ENCODE measurements around the gene APBA1. TPM values are rescaled to one million over a fixed set of nuclear protein-coding genes. Genes with fewer than 3 reads are reported as not detected.

APBA1 gene
- total RNA-seq, 4 donors from 2014 or later, result 3.3 to 9.7 (median 5.2) TPM

DNA sequence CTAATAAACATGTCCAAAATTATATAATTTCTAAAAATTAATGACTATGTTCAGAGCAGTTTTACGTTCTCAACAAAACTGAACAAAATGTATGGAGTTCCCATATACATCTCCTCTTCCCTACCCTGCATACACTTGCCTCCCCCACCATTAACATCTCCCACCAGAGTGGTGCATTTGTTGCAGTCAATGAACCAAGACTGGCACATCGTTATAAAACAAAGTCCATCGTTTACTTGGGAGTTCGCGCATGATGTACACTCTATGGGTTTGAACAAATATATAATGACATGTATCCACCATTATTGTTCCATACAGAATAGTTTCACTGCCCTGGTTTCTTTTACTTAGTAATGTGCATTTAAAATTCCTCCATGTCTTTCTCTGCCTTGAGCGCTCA is 130.1 kb downstream of the APBA1 start:
- no peak for TF ChIP-seq POLR2AphosphoS5 (IDR thresholded peaks at IDR 0.05)
- no peak for TF ChIP-seq EP300 (IDR thresholded peaks at IDR 0.05)
- no peak for TF ChIP-seq POLR2A (IDR thresholded peaks at IDR 0.05; ENCODE audit: low read depth)
- TF ChIP-seq, protein P1, sequence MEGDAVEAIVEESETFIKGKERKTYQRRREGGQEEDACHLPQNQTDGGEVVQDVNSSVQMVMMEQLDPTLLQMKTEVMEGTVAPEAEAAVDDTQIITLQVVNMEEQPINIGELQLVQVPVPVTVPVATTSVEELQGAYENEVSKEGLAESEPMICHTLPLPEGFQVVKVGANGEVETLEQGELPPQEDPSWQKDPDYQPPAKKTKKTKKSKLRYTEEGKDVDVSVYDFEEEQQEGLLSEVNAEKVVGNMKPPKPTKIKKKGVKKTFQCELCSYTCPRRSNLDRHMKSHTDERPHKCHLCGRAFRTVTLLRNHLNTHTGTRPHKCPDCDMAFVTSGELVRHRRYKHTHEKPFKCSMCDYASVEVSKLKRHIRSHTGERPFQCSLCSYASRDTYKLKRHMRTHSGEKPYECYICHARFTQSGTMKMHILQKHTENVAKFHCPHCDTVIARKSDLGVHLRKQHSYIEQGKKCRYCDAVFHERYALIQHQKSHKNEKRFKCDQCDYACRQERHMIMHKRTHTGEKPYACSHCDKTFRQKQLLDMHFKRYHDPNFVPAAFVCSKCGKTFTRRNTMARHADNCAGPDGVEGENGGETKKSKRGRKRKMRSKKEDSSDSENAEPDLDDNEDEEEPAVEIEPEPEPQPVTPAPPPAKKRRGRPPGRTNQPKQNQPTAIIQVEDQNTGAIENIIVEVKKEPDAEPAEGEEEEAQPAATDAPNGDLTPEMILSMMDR (IDR thresholded peaks at IDR 0.05), result no peak
- H3K9me3 ChIP-seq, result no peaks in the 10 kb centered on the region
- H3K4me3 ChIP-seq, result no peak overlapping the region
- DNase-seq (ENCODE audit: extremely low spot score), result no peak
- H3K27me3 ChIP-seq, result no peaks in the 10 kb centered on the region
- H3K4me1 ChIP-seq, result peaks cover 0 to 8% (median 4%) of the 10 kb centered on the region in 4 donors
- intact Hi-C loops (cut with DNase I), result no loop called here
- H3K36me3 ChIP-seq, result no peaks in the 10 kb centered on the region
- WGBS, result 97% methylated on average over 6 of the region's 6 CpGs
- H3K27ac ChIP-seq (replicated peaks in 1 of 4), result no peak overlapping the region

DNA sequence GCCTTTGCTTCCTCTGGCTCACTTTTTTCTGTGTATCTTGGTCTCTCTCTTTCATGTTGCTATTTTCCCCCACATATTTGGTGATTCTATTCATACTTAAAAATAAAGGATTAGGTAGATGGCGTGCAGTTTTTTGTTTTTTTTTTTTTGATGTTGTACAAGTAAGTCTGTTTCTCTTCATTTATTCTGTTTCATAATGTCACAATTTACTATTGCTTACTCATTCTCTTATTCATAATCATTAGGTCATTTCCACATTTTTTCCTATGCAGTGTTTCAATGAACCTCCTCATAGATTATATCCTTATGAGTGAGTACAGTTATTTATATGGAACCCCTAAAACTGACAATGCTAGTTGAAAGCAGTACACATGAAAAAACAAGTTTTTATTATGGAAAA is 136.3 kb downstream of the APBA1 start:
- intact Hi-C loops (cut with DNase I), result no loop called here

DNA sequence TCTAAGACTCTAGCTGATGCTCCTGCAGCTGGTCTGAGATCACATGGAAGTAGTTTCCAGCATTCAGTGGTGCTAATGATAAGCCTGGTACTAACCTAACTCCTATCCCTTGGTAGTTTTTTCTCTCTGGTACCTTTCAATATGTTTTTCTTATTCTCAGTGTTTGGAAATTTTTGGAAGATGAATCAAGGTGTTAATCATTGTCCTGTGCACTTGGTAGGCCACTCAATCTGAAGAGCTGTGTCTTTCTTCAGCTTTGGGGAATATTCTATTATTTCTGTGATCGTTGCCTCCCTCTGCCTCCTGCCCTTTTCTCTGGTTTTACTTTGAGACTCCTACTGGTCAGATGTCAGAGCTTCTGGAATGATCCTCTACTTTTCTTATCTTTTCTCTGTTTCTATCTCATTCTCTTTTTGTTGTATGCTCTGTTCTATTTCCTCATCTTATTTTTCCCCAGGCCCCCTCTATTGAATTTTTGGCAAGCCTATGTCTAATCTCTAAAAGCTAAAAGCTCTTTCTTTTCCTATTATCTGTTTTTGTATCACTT is 136.8 kb downstream of the APBA1 start:
- H3K27ac ChIP-seq (replicated peaks in 1 of 4), result no peak overlapping the region
- H3K9me3 ChIP-seq, result no peaks in the 10 kb centered on the region
- H3K36me3 ChIP-seq, result no peaks in the 10 kb centered on the region
- no peaks in the 10 kb centered on the region for H3K4me1 ChIP-seq
- intact Hi-C loops (cut with DNase I), result no loop called here
- no peaks in the 10 kb centered on the region for H3K27me3 ChIP-seq
- DNase-seq (ENCODE audit: extremely low spot score), result no peak
- H3K4me3 ChIP-seq, result no peak overlapping the region
- TF ChIP-seq, protein P1 (IDR thresholded peaks at IDR 0.05), result no peak
- no peak for TF ChIP-seq EP300 (IDR thresholded peaks at IDR 0.05)
- TF ChIP-seq POLR2A (IDR thresholded peaks at IDR 0.05; ENCODE audit: low read depth), result no peak
- TF ChIP-seq POLR2AphosphoS5 (IDR thresholded peaks at IDR 0.05), result no peak
- 95% methylated on average over 1 of the region's 1 CpG for WGBS

More for the DNA sequence above, 136.3 kb downstream of the APBA1 start:
- TF ChIP-seq, protein P1 (IDR thresholded peaks at IDR 0.05), result no peak
- TF ChIP-seq POLR2A (IDR thresholded peaks at IDR 0.05; ENCODE audit: low read depth) (no peak), EP300 (IDR thresholded peaks at IDR 0.05) (no peak)
- Histone ChIP-seq H3K36me3 (no peaks in the 10 kb centered on the region), H3K27ac (replicated peaks in 1 of 4) (no peak overlapping the region), H3K4me1 (no peaks in the 10 kb centered on the region), H3K9me3 (no peaks in the 10 kb centered on the region), H3K27me3 (no peaks in the 10 kb centered on the region), H3K4me3 (no peak overlapping the region)
- no peak for DNase-seq (ENCODE audit: extremely low spot score)
- WGBS, result 88% methylated on average over 1 of the region's 1 CpG

DNA sequence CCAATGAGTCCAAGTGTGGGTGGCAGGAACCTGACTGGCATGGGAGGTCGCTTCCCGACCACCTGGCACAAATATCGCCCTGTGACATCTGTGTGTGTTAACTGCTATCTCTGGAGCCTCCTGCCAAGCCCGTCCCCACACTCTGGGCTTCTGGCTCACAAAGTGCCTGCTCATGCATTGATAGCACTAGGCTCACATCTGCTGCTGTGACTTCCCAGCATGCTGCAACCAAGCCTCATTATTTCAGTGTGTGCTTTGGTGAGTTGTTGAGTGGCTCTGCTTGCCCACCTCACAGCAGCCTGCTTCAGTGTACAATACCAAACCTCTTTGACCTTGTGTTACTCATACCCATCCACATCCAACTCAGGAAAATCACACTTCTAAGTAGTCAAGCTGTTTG is 139.8 kb downstream of the APBA1 start:
- H3K4me1 ChIP-seq, result no peaks in the 10 kb centered on the region
- H3K4me3 ChIP-seq, result no peak overlapping the region
- no peaks in the 10 kb centered on the region for H3K27me3 ChIP-seq
- DNase-seq (ENCODE audit: extremely low spot score), result no peak
- no peak overlapping the region for H3K27ac ChIP-seq (replicated peaks in 1 of 4)
- WGBS, result 77% methylated on average over 4 of the region's 4 CpGs
- H3K9me3 ChIP-seq, result no peaks in the 10 kb centered on the region
- no peaks in the 10 kb centered on the region for H3K36me3 ChIP-seq
- TF ChIP-seq, protein P1 (IDR thresholded peaks at IDR 0.05), result no peak
- no peak for TF ChIP-seq POLR2AphosphoS5 (IDR thresholded peaks at IDR 0.05)
- no peak for TF ChIP-seq POLR2A (IDR thresholded peaks at IDR 0.05; ENCODE audit: low read depth)
- no peak for TF ChIP-seq EP300 (IDR thresholded peaks at IDR 0.05)
- intact Hi-C loops (cut with DNase I), result no loop called here

DNA sequence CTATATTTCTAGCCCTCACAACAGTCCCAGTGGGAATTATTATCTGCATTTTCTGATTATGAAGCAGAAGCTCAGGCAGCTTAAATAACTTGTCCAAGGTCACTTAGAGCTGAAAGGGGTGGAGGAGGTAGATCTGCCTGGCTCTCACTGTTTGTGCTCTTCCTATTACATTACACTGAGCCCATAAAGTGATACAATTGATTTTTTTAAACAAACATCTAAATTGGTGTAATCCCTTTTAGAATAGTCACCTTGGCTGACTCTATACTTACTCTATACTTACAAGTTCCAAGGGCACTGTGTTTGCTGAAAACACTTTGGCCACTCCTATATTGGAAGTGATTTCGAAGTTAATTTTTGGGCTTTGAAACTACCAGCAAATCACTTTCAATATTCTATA is 144.7 kb downstream of the APBA1 start:
- 92% methylated on average over 1 of the region's 1 CpG for WGBS
- intact Hi-C loops (cut with DNase I), result no loop called here
- TF ChIP-seq POLR2A (IDR thresholded peaks at IDR 0.05; ENCODE audit: low read depth) (no peak), EP300 (IDR thresholded peaks at IDR 0.05) (no peak), POLR2AphosphoS5 (IDR thresholded peaks at IDR 0.05) (no peak)
- TF ChIP-seq, protein P1 (IDR thresholded peaks at IDR 0.05), result no peak
- no peaks in the 10 kb centered on the region for H3K36me3 ChIP-seq
- no peak overlapping the region for H3K4me3 ChIP-seq
- H3K4me1 ChIP-seq, result no peaks in the 10 kb centered on the region
- no peaks in the 10 kb centered on the region for H3K27me3 ChIP-seq
- no peak overlapping the region for H3K27ac ChIP-seq (replicated peaks in 1 of 4)
- no peak for DNase-seq (ENCODE audit: extremely low spot score)
- no peaks in the 10 kb centered on the region for H3K9me3 ChIP-seq

Measured in esophagus muscularis mucosa (tissue), 4 donors.